Activated CD8-positive, alpha-beta T cell treated with anti-CD3 and anti-CD28 coated beads, Interleukin-2, amount 10 ng/mL, durations not matched to agents 7 days and 5 days (primary cell): ENCODE data around the gene ZNF443. TPM values are rescaled to one million over a fixed set of nuclear protein-coding genes. Genes with fewer than 3 reads are reported as not detected.
"Not testable (repeated sequence)": the region's sequence is repeated elsewhere in the genome, so short reads cannot be mapped to it uniquely, and the experiment has no call there.

Experiments
- ATAC-seq: fragments of 150-1000 bp; cut with Tn5 transposase; one replicate; pipeline ENCODE4 v1.10.0; 2021; ENCODE audit warnings: moderate library complexity
- CTCF ChIA-PET: fragments of 350-600 bp; sonication (Branson Sonifier 250); formaldehyde crosslinking; loops from one replicate; lab custom pipeline; 2021; ENCODE audit warnings: antibody characterized with exemption; lab: Charles Lee
- POLR2A ChIA-PET: fragments of 350-600 bp; sonication (Branson Sonifier 250); formaldehyde crosslinking; loops from one replicate; lab custom pipeline; 2021; ENCODE audit warnings: antibody characterized with exemption; lab: Charles Lee
- DNase-seq: peaks from one replicate; pipeline ENCODE4 v3.0.0-alpha.2; 2020
- H3K27ac Mint-ChIP-seq: one replicate; pipeline ENCODE4 v1.8.0; 2021; ENCODE audit warnings: mild to moderate bottlenecking, mixed read lengths
- H3K27me3 Mint-ChIP-seq: one replicate; pipeline ENCODE4 v1.8.0; 2021; ENCODE audit warnings: low read depth, mixed read lengths
- H3K36me3 Mint-ChIP-seq: one replicate; pipeline ENCODE4 v1.8.0; 2021; ENCODE audit warnings: low read depth, mixed read lengths
- H3K4me1 Mint-ChIP-seq: one replicate; pipeline ENCODE4 v1.8.0; 2021; ENCODE audit warnings: low read depth, mixed read lengths
- H3K4me3 Mint-ChIP-seq: one replicate; pipeline ENCODE4 v1.8.0; 2021; ENCODE audit warnings: mild to moderate bottlenecking, mixed read lengths
- H3K9me3 Mint-ChIP-seq: one replicate; pipeline ENCODE4 v1.8.0; 2022; ENCODE audit warnings: mixed read lengths; ENCODE audit not compliant: insufficient read depth
- total RNA-seq, 2 experiments: library from RNA; stranded (reverse); gene quantifications; one replicate each; pipeline ENCODE4 v1.2.3, GENCODE V29; 2021

Gene ZNF443
- total RNA-seq = 1 to 10 TPM; 5.7 to 6.3 TPM

GRCh38 chr19:12440541-12441316 lies at the start of gene ZNF443:
Gene ZNF443, minus strand, starts transcription at chr19:12441021. Its CDS starts 107 bp downstream, at chr19:12440914.
- peaks cover 18% of the 10 kb centered on the region for H3K36me3 Mint-ChIP-seq
- H3K9me3 Mint-ChIP-seq = peaks cover 28% of the 10 kb centered on the region
- H3K27ac Mint-ChIP-seq = peak within 1 kb of the TSS; percentile 87

GRCh38 chr19:12486265-12486783 lies 45.5 kb upstream of the ZNF443 start:
- POLR2A ChIA-PET = interaction anchor here (0.6 kb wide), 1 partner anchor 21 kb away, joined by 3 read pairs; no protein-coding TSS in a partner anchor
- not testable (repeated sequence) for ATAC-seq, H3K27ac Mint-ChIP-seq, H3K9me3 Mint-ChIP-seq, H3K36me3 Mint-ChIP-seq, DNase-seq, H3K27me3 Mint-ChIP-seq, H3K4me3 Mint-ChIP-seq
- H3K4me1 Mint-ChIP-seq = peaks cover 28% of the 10 kb centered on the region
- CTCF ChIA-PET = interaction anchor here (0.5 kb wide), 1 partner anchor 216 kb away, joined by 3 read pairs; no protein-coding TSS in a partner anchor

More at GRCh38 chr19:12440541-12441316, at the start of gene ZNF443:
- Mint-ChIP-seq H3K27me3 (no peaks in the 10 kb centered on the region), H3K4me1 (peaks cover 9% of the 10 kb centered on the region), H3K4me3 (peak within 1 kb of the TSS; percentile 99)
- peak; percentile 99 for DNase-seq
- ATAC-seq = peak; percentile 98
- CTCF ChIA-PET = interaction anchor here (0.5 to 0.9 kb wide), 2 partner anchors 55 to 420 kb away, joined by 3 read pairs; no protein-coding TSS in a partner anchor
- POLR2A ChIA-PET = interaction anchor here (0.5 to 1.1 kb wide), 5 partner anchors 41 to 1113 kb away, joined by 3 to 5 read pairs (median 3); partner anchors contain the start of genes ZNF44 and ZNF563

GRCh38 chr19:12485571-12485970 lies 44.8 kb upstream of the ZNF443 start:
- Mint-ChIP-seq H3K4me3 (no peak overlapping the region), H3K4me1 (peaks cover 28% of the 10 kb centered on the region), H3K36me3 (peaks cover 4% of the 10 kb centered on the region), H3K27ac (no peak overlapping the region), H3K9me3 (peaks cover 4% of the 10 kb centered on the region), H3K27me3 (no peaks in the 10 kb centered on the region)
- ATAC-seq (no peak), DNase-seq (no peak)
- CTCF ChIA-PET = no interaction called here
- POLR2A ChIA-PET = no interaction called here

GRCh38 chr19:12485052-12485416 lies 44.2 kb upstream of the ZNF443 start:
- CTCF ChIA-PET = no interaction called here
- Mint-ChIP-seq H3K36me3 (peaks cover 4% of the 10 kb centered on the region), H3K4me3 (peak overlapping the region; percentile 84)

GRCh38 chr19:12484371-12485051 lies 43.7 kb upstream of the ZNF443 start, which contains the start of gene ZNF709:
Gene ZNF709, minus strand, starts transcription at chr19:12484816. Its CDS starts 159 bp downstream, at chr19:12484657.
- CTCF ChIA-PET = no interaction called here
- H3K27ac Mint-ChIP-seq = peak within 1 kb of the TSS; percentile 81
- POLR2A ChIA-PET = interaction anchor here (0.5 to 3.3 kb wide), 4 partner anchors 11 to 204 kb away, joined by 3 to 13 read pairs (median 3); no protein-coding TSS in a partner anchor
- peak; percentile 97 for ATAC-seq
- peak within 1 kb of the TSS; percentile 84 for H3K4me3 Mint-ChIP-seq
- H3K4me1 Mint-ChIP-seq = peaks cover 28% of the 10 kb centered on the region
- peak; percentile 91 for DNase-seq
- no peaks in the 10 kb centered on the region for H3K27me3 Mint-ChIP-seq
- H3K36me3 Mint-ChIP-seq = peaks cover 4% of the 10 kb centered on the region
- no peaks in the 10 kb centered on the region for H3K9me3 Mint-ChIP-seq

More at GRCh38 chr19:12485052-12485416, 44.2 kb upstream of the ZNF443 start:
- peak; percentile 6 for ATAC-seq
- Mint-ChIP-seq H3K9me3 (peaks cover under 1% of the 10 kb centered on the region), H3K27ac (peak overlapping the region; percentile 81), H3K4me1 (peaks cover 28% of the 10 kb centered on the region), H3K27me3 (no peaks in the 10 kb centered on the region)
- no peak for DNase-seq
- POLR2A ChIA-PET = interaction anchor here (0.5 to 3.3 kb wide), 2 partner anchors 11 to 195 kb away, joined by 3 to 13 read pairs; no protein-coding TSS in a partner anchor

- Mint-ChIP-seq H3K27ac (peak overlapping the region; percentile 21), H3K4me3 (peak overlapping the region; percentile 84), H3K9me3 (no peaks in the 10 kb centered on the region), H3K36me3 (peaks cover 4% of the 10 kb centered on the region), H3K27me3 (no peaks in the 10 kb centered on the region), H3K4me1 (peaks cover 29% of the 10 kb centered on the region)
- CTCF ChIA-PET = no interaction called here
- no peak for ATAC-seq
- POLR2A ChIA-PET = interaction anchor here (0.7 to 3.3 kb wide), 3 partner anchors 12 to 204 kb away, joined by 3 to 13 read pairs (median 3); no protein-coding TSS in a partner anchor
- no peak for DNase-seq
These were observed 43.2 kb upstream of the ZNF443 start for GRCh38 chr19:12484011-12484370.

GRCh38 chr19:12482509-12482886 lies 41.7 kb upstream of the ZNF443 start:
- peaks cover 11% of the 10 kb centered on the region for H3K36me3 Mint-ChIP-seq
- H3K4me3 Mint-ChIP-seq = peak overlapping the region; percentile 22
- H3K27me3 Mint-ChIP-seq = no peaks in the 10 kb centered on the region
- ChIA-PET CTCF (no interaction called here), POLR2A (interaction anchor here (3.3 kb wide), 1 partner anchor 13 kb away, joined by 13 read pairs; no protein-coding TSS in a partner anchor)
- DNase-seq = no peak
- H3K9me3 Mint-ChIP-seq = no peaks in the 10 kb centered on the region
- peaks cover 40% of the 10 kb centered on the region for H3K4me1 Mint-ChIP-seq
- peak overlapping the region; percentile 10 for H3K27ac Mint-ChIP-seq
- ATAC-seq = no peak

- Mint-ChIP-seq H3K27me3 (no peaks in the 10 kb centered on the region), H3K4me3 (peak overlapping the region; percentile 22), H3K36me3 (peaks cover 11% of the 10 kb centered on the region), H3K27ac (peak overlapping the region; percentile 45), H3K9me3 (no peaks in the 10 kb centered on the region), H3K4me1 (peaks cover 40% of the 10 kb centered on the region)
- POLR2A ChIA-PET = interaction anchor here (3.3 kb wide), 1 partner anchor 14 kb away, joined by 13 read pairs; no protein-coding TSS in a partner anchor
- DNase-seq (no peak), ATAC-seq (no peak)
- CTCF ChIA-PET = no interaction called here
These were observed 41.1 kb upstream of the ZNF443 start for GRCh38 chr19:12481781-12482508.

GRCh38 chr19:12478234-12478941 lies 37.6 kb upstream of the ZNF443 start:
- Mint-ChIP-seq H3K4me1 (peaks cover 25% of the 10 kb centered on the region), H3K27me3 (no peaks in the 10 kb centered on the region), H3K9me3 (peaks cover 15% of the 10 kb centered on the region), H3K4me3 (no peak overlapping the region), H3K27ac (no peak overlapping the region), H3K36me3 (peaks cover 27% of the 10 kb centered on the region)
- ATAC-seq = no peak
- CTCF ChIA-PET = no interaction called here
- POLR2A ChIA-PET = no interaction called here
- no peak for DNase-seq

- H3K4me3 Mint-ChIP-seq, DNase-seq, POLR2A ChIA-PET, ATAC-seq, CTCF ChIA-PET, H3K27me3 Mint-ChIP-seq, H3K4me1 Mint-ChIP-seq, H3K27ac Mint-ChIP-seq: not testable (repeated sequence)
- Mint-ChIP-seq H3K9me3 (peaks cover 45% of the 10 kb centered on the region), H3K36me3 (peaks cover 47% of the 10 kb centered on the region)
These were observed 26.8 kb upstream of the ZNF443 start for GRCh38 chr19:12467651-12468050.
